ENCODE results near the gene ITGBL1.

DNA sequence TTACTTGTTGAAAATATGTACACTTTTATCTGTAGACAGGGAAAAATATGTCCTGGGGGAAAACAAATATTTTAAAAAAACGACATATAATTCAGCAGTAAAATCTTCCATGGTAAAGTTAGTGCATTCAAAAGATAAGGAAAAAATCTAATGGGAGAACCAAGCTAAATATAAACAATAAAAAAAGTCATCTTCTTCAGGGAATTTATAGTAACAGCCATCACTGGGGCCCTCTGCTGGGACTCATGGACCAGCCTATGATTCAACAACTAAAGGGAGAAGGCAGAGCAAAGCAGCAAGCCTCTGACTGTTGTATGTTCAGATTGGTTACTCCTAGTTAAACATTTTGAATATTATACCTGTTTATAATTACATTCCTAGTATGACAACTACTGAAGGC, 93.0 kb downstream of the ITGBL1 start:
- TF ChIP-seq POLR2AphosphoS5 (IDR thresholded peaks at IDR 0.05; ENCODE audit: low read depth, low read length) = no peak
- no peak for TF ChIP-seq POLR2A (IDR thresholded peaks at IDR 0.05; ENCODE audit: low read depth, low read length)
- TF ChIP-seq TAF1 (IDR thresholded peaks at IDR 0.05; ENCODE audit: borderline replicate concordance, low read depth, low read length) = no peak
